WTC11 (cell line): ENCODE data around the gene ARHGAP10. TPM values are rescaled to one million over a fixed set of nuclear protein-coding genes. Genes with fewer than 3 reads are reported as not detected.

ENCODE experiments used
- ATAC-seq: fragments of 200-7000 bp; cut with Tn5 transposase; 2 replicates; pipeline ENCODE4 v1.10.0; 2021; ENCODE audit warnings: mild to moderate bottlenecking, moderate library complexity
- CTCF ChIA-PET: fragments of 300-600 bp; sonication (Branson Sonifier 250); formaldehyde crosslinking; loops from one replicate; lab custom pipeline; 2021; ENCODE audit warnings: antibody characterized with exemption; lab: Charles Lee
- POLR2A ChIA-PET: fragments of 350-600 bp; sonication (Branson Sonifier 250); formaldehyde crosslinking; loops from one replicate; lab custom pipeline; 2021; ENCODE audit warnings: antibody characterized with exemption; lab: Charles Lee
- DNase-seq: peaks from one replicate; pipeline ENCODE4 v3.0.0; 2021; ENCODE audit warnings: low spot score
- H3K27ac Mint-ChIP-seq: 2 replicates; pipeline ENCODE4 v1.8.0; 2021; ENCODE audit warnings: mixed read lengths
- H3K27me3 Mint-ChIP-seq: 2 replicates; pipeline ENCODE4 v1.8.0; 2021; ENCODE audit warnings: low read depth, mild to moderate bottlenecking, moderate library complexity, mixed read lengths
- H3K36me3 Mint-ChIP-seq: 2 replicates; pipeline ENCODE4 v1.8.0; 2021; ENCODE audit warnings: mixed read lengths
- H3K4me1 Mint-ChIP-seq: 2 replicates; pipeline ENCODE4 v1.8.0; 2022; ENCODE audit warnings: mixed read lengths
- H3K4me3 Mint-ChIP-seq: 2 replicates; pipeline ENCODE4 v1.8.0; 2021; ENCODE audit warnings: mild to moderate bottlenecking, moderate library complexity, mixed read lengths
- H3K9me3 Mint-ChIP-seq: 2 replicates; pipeline ENCODE4 v1.8.0; 2021; ENCODE audit warnings: mixed read lengths
- ATF6 ChIP-seq: sonication (generic); formaldehyde crosslinking; IDR thresholded peaks from 2 replicates; pipeline ENCODE4 v1.8.1; 2023; ENCODE audit warnings: mild to moderate bottlenecking, missing genetic modification reagents
- CREM ChIP-seq: sonication (generic); formaldehyde crosslinking; IDR thresholded peaks from 2 replicates; pipeline ENCODE4 v1.8.1; 2022; ENCODE audit warnings: mild to moderate bottlenecking, missing genetic modification reagents, moderate library complexity
- GTF2I ChIP-seq: fragments of 250-450 bp; sonication (Bioruptor Pico); conservative IDR thresholded peaks from 2 replicates; pipeline ENCODE4 v1.4.0; 2021; ENCODE audit warnings: mild to moderate bottlenecking
- RORB ChIP-seq: fragments of 250-450 bp; sonication (Bioruptor Pico); IDR thresholded peaks from 2 replicates; pipeline ENCODE4 v1.9.0; 2021; ENCODE audit warnings: mild to moderate bottlenecking
- TEAD1 ChIP-seq: sonication (generic); formaldehyde crosslinking; IDR thresholded peaks from 2 replicates; pipeline ENCODE4 v1.8.0; 2022; ENCODE audit warnings: mild to moderate bottlenecking, missing genetic modification reagents
- ZNF138 ChIP-seq: sonication (generic); formaldehyde crosslinking; conservative IDR thresholded peaks from 2 replicates; pipeline ENCODE4 v1.8.1; 2022; ENCODE audit warnings: mild to moderate bottlenecking, moderate library complexity, missing genetic modification reagents
- total RNA-seq: library from RNA; stranded (reverse); gene quantifications from 3 replicates; pipeline ENCODE4 v1.2.3, GENCODE V29; 2021
- TF ChIP-seq, protein P1 (sequence below): fragments of 250-450 bp; sonication (Bioruptor Pico); IDR thresholded peaks from 2 replicates; pipeline ENCODE4 v1.9.0; 2021; ENCODE audit warnings: moderate library complexity, mild to moderate bottlenecking, inconsistent platforms, borderline replicate concordance
- TF ChIP-seq, protein P2 (sequence below): sonication (generic); formaldehyde crosslinking; conservative IDR thresholded peaks from 2 replicates; pipeline ENCODE4 v1.8.1; 2022; ENCODE audit warnings: mild to moderate bottlenecking, missing genetic modification reagents
- TF ChIP-seq, protein P3 (sequence below): sonication (generic); formaldehyde crosslinking; IDR thresholded peaks from 2 replicates; pipeline ENCODE4 v1.8.1; 2023; ENCODE audit warnings: mild to moderate bottlenecking, missing genetic modification reagents
- TF ChIP-seq, protein P4 (sequence below): sonication (generic); formaldehyde crosslinking; IDR thresholded peaks from 2 replicates; pipeline ENCODE4 v1.8.1; 2023; ENCODE audit warnings: mild to moderate bottlenecking, missing genetic modification reagents, moderate library complexity
- TF ChIP-seq, protein P5 (sequence below): fragments of 250-450 bp; sonication (Bioruptor Pico); conservative IDR thresholded peaks from 2 replicates; pipeline ENCODE4 v1.9.0; 2021; ENCODE audit warnings: mild to moderate bottlenecking

ARHGAP10 gene
- total RNA-seq, 1 experiment from 2014 or later, result 9.6 TPM

DNA sequence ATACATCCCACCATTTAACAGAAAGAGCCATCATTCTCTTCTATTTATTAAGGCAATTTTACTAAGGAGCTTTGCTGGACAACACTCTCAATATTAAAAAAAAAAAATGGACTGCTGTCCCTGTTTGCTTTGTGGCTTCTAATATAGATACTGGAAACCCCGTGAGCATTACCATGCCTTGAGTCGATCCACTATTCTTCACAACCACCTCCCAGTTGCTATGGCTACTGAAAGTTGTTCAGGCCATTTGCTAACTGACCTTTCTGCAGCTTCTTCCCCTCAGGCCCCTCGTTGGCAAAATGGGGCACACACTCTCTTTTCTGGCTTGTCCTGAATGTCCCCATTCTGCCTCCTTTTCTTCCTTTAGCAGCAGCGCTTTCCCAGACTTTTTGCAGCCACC, 369.9 kb downstream of the ARHGAP10 start:
- ATAC-seq (no peak), DNase-seq (no peak)
- POLR2A ChIA-PET, result no interaction called here
- H3K27me3 Mint-ChIP-seq, result no peaks in the 10 kb centered on the region
- peaks cover 6% of the 10 kb centered on the region for H3K36me3 Mint-ChIP-seq
- no peak overlapping the region for H3K27ac Mint-ChIP-seq
- CTCF ChIA-PET, result no interaction called here
- TF ChIP-seq, protein P1, sequence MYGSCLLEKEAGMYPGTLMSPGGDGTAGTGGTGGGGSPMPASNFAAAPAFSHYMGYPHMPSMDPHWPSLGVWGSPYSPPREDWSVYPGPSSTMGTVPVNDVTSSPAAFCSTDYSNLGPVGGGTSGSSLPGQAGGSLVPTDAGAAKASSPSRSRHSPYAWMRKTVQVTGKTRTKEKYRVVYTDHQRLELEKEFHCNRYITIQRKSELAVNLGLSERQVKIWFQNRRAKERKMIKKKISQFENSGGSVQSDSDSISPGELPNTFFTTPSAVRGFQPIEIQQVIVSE (CRISPR knock-in tag), result no peak
- TF ChIP-seq ZNF138 (CRISPR knock-in tag), result no peak
- no peak for TF ChIP-seq CREM (CRISPR knock-in tag)
- TF ChIP-seq, all 79 proteins: peak for 0
- Mint-ChIP-seq H3K4me1 (peaks cover 32% of the 10 kb centered on the region), H3K9me3 (peaks cover 19% of the 10 kb centered on the region), H3K4me3 (no peak overlapping the region)

DNA sequence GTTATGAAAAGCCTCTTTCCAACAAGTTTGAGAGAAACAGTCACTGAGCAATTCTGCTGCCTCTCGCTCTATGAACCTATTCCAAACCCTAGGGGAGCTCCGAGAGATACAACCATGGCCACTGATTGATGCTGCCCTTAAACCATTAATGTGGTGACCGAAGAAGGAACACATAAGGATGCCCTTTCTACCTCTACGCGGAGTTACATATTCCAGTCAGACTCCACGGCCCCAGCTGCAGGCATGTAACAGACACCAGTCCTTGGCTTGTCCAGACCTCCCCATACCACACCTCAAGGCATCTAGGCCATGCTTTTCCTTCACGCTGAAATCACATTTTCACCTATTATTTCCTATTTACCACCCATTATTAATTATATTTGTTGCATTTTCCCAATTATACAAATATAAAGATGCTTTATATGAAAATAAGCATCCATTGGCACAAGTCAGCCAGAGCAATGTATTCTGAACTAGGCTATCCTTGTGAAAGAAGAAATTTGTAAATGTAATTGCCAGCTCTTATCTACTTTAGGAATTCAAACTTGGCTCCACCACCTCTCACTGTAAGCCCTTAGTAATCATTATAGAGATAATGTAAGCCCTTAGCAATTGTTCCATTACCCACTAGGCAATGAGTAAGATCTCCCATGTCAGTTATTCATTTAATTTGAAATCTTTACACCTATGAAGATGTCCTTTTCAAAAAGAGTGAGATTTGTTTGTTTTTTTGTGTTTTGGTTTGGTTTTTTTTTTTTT, 371.9 kb downstream of the ARHGAP10 start:
- DNase-seq (no peak), ATAC-seq (no peak)
- TF ChIP-seq, protein P2, sequence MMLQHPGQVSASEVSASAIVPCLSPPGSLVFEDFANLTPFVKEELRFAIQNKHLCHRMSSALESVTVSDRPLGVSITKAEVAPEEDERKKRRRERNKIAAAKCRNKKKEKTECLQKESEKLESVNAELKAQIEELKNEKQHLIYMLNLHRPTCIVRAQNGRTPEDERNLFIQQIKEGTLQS, result no peak
- TF ChIP-seq, protein P3, sequence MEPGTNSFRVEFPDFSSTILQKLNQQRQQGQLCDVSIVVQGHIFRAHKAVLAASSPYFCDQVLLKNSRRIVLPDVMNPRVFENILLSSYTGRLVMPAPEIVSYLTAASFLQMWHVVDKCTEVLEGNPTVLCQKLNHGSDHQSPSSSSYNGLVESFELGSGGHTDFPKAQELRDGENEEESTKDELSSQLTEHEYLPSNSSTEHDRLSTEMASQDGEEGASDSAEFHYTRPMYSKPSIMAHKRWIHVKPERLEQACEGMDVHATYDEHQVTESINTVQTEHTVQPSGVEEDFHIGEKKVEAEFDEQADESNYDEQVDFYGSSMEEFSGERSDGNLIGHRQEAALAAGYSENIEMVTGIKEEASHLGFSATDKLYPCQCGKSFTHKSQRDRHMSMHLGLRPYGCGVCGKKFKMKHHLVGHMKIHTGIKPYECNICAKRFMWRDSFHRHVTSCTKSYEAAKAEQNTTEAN (CRISPR knock-in tag), result no peak
- TF ChIP-seq, protein P4, sequence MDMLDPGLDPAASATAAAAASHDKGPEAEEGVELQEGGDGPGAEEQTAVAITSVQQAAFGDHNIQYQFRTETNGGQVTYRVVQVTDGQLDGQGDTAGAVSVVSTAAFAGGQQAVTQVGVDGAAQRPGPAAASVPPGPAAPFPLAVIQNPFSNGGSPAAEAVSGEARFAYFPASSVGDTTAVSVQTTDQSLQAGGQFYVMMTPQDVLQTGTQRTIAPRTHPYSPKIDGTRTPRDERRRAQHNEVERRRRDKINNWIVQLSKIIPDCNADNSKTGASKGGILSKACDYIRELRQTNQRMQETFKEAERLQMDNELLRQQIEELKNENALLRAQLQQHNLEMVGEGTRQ (CRISPR knock-in tag), result no peak
- ChIA-PET POLR2A (no interaction called here), CTCF (no interaction called here)
- Mint-ChIP-seq H3K27ac (no peak overlapping the region), H3K9me3 (peaks cover 22% of the 10 kb centered on the region), H3K4me3 (no peak overlapping the region), H3K4me1 (peaks cover 17% of the 10 kb centered on the region), H3K27me3 (no peaks in the 10 kb centered on the region), H3K36me3 (peaks cover 7% of the 10 kb centered on the region)

DNA sequence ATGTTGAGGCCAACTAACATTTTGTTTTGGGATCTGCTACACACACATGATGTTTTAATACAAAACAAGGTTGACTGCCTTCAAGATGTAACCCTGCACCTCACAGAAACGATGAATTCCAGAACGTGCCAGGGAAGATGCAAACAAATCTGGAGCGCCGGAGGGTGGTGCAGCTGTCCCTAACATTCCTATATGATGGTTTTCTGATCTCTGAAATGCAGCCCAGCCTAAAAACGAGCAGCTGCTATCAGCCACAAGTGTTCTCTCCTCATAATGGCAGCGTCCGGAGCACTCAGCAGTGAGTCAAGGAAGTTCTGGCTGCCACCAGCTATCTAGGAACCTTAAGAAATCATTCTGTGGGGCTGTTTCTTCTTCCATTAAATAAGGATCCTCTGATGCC, 376.9 kb downstream of the ARHGAP10 start:
- no peak for DNase-seq
- no peak overlapping the region for H3K4me3 Mint-ChIP-seq
- ChIA-PET CTCF (no interaction called here), POLR2A (no interaction called here)
- H3K9me3 Mint-ChIP-seq, result peaks cover 22% of the 10 kb centered on the region
- TF ChIP-seq TEAD1 (CRISPR knock-in tag) (no peak), ATF6 (CRISPR knock-in tag) (no peak), GTF2I (CRISPR knock-in tag) (no peak), RORB (CRISPR knock-in tag) (no peak)
- TF ChIP-seq, protein P5, sequence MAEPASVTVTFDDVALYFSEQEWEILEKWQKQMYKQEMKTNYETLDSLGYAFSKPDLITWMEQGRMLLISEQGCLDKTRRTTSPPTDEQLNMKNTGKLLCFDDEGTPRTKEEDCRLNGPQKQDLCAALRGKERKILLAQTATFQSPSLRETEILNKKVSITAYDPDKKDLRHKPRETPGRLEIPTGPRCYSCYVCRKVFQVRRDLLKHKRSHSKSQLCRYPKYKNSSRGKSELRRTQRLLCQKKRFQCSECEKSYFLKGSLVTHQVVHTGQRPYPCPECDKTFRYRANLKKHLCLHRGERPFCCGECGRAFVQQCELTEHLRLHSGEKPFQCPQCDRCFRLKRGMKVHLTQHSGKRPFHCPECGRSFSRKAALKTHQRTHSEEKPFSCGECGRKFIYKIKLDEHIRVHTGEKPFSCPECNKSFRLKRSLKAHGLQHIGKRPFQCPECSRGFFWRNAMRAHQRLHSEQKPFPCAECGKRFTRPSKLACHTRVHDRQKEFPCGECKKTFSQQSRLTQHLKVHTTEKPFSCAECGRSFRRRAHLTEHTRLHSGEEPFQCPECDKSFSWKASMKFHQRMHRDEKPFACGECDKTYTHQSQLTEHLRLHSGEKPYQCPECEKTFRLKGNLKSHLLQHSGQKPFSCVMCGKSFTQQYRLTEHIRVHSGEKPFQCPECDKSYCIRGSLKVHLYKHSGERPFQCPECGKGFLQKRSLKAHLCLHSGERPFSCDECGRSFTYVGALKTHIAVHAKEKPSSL (CRISPR knock-in tag), result no peak
- peaks cover 25% of the 10 kb centered on the region for H3K4me1 Mint-ChIP-seq
- H3K27ac Mint-ChIP-seq, result no peak overlapping the region
- peaks cover under 1% of the 10 kb centered on the region; the same call in 1 of the 2 replicates for H3K27me3 Mint-ChIP-seq
- ATAC-seq, result no peak
- H3K36me3 Mint-ChIP-seq, result peaks cover 7% of the 10 kb centered on the region
